HepG2 (cell line): Measurements from ENCODE around the gene SPDL1. TPM values are rescaled to one million over a fixed set of nuclear protein-coding genes. Genes with fewer than 3 reads are reported as not detected.
A peak's percentile ranks its signal among the peaks of the same experiment; 100 is the strongest.

Experiments used
- FOSL2 ChIP-seq: sonication (generic); formaldehyde crosslinking; IDR thresholded peaks from 2 replicates; pipeline ENCODE4 v1.4.0; 2020; ENCODE audit warnings: missing genetic modification reagents
- HOXA7 ChIP-seq: sonication (generic); formaldehyde crosslinking; IDR thresholded peaks from 2 replicates; pipeline ENCODE4 v1.8.1; 2022; ENCODE audit warnings: mild to moderate bottlenecking, missing genetic modification reagents, moderate library complexity
- JUNB ChIP-seq: sonication (generic); formaldehyde crosslinking; IDR thresholded peaks from 2 replicates; pipeline ENCODE4 v1.8.0; 2022; ENCODE audit warnings: missing genetic modification reagents, mild to moderate bottlenecking, borderline replicate concordance
- MBNL3 ChIP-seq: fragments of 250-450 bp; sonication (Bioruptor Pico); conservative IDR thresholded peaks from 2 replicates; pipeline ENCODE4 v1.8.0; 2022; ENCODE audit warnings: mild to moderate bottlenecking, inconsistent platforms
- NFE2 ChIP-seq: sonication (generic); formaldehyde crosslinking; IDR thresholded peaks from 2 replicates; pipeline ENCODE4 v1.4.0; 2020; ENCODE audit warnings: missing genetic modification reagents
- NFKB2 ChIP-seq: sonication (generic); formaldehyde crosslinking; IDR thresholded peaks from 2 replicates; pipeline ENCODE4 v1.4.0; 2020; ENCODE audit warnings: missing genetic modification reagents, borderline replicate concordance
- NPAS2 ChIP-seq: sonication (generic); formaldehyde crosslinking; IDR thresholded peaks from 2 replicates; pipeline ENCODE4 v1.8.0; 2022; ENCODE audit warnings: mild to moderate bottlenecking, missing genetic modification reagents, borderline replicate concordance
- SMAD3 ChIP-seq: sonication (generic); formaldehyde crosslinking; IDR thresholded peaks from 2 replicates; pipeline ENCODE4 v1.4.0; 2020; ENCODE audit warnings: missing genetic modification reagents
- SOX5 ChIP-seq: IDR thresholded peaks from 2 replicates; pipeline ENCODE4 v1.6.1; 2016; ENCODE audit warnings: borderline replicate concordance
- SRF ChIP-seq: IDR thresholded peaks from 2 replicates; pipeline ENCODE4 v1.6.1; 2011; ENCODE audit warnings: mild to moderate bottlenecking, low read depth, low read length, moderate library complexity
- TEAD3 ChIP-seq: optimal IDR thresholded peaks from 2 replicates; pipeline ENCODE3; 2016; ENCODE audit warnings: borderline replicate concordance
- TRAFD1 ChIP-seq: sonication (generic); formaldehyde crosslinking; IDR thresholded peaks from 2 replicates; pipeline ENCODE4 v1.5.1; 2020; ENCODE audit warnings: missing genetic modification reagents, mild to moderate bottlenecking, borderline replicate concordance
- ZNF468 ChIP-seq: sonication (generic); formaldehyde crosslinking; IDR thresholded peaks from 2 replicates; pipeline ENCODE4 v1.8.0; 2022; ENCODE audit warnings: mild to moderate bottlenecking, moderate library complexity, missing genetic modification reagents
- polyA plus RNA-seq, 8 experiments: library from polyadenylated mRNA; depleted of rRNA in 3 of 8; stranded (reverse) in 7 of 8; unstranded in 1 of 8; fragments of >200 nt; fragmentation: Illumina TruSeq in 4 of 8; extraction: Trizol in 4 of 8; gene quantifications; 2 replicates each; pipeline versions ENCODE4 v1.2.1 to v1.2.3, GENCODE V29; 2011 to 2016; ENCODE audit warnings: low read depth in 4 of 8, missing spikeins in 1 of 8, mixed read lengths in 1 of 8; ENCODE audit not compliant: insufficient read depth in 1 of 8
- total RNA-seq, 5 experiments: library from RNA; depleted of rRNA; stranded (reverse); fragments of >200 nt; fragmentation: Illumina TruSeq; extraction: Trizol; gene quantifications; 2 replicates each; pipeline ENCODE4 v1.2.3, GENCODE V29; 2016; ENCODE audit warnings: low read depth in 1 of 5
- TF ChIP-seq, protein P1 (sequence below): sonication (generic); formaldehyde crosslinking; IDR thresholded peaks from 2 replicates; pipeline ENCODE4 v1.4.0; 2020; ENCODE audit warnings: missing genetic modification reagents, borderline replicate concordance
- TF ChIP-seq, protein P2 (sequence below): conservative IDR thresholded peaks from 2 replicates; pipeline ENCODE4 v1.6.1; 2018; ENCODE audit warnings: missing genetic modification reagents
- TF ChIP-seq, protein P3 (sequence below): sonication (generic); formaldehyde crosslinking; conservative IDR thresholded peaks from 2 replicates; pipeline ENCODE4 v1.8.0; 2022; ENCODE audit warnings: mild to moderate bottlenecking, moderate library complexity, missing genetic modification reagents
- TF ChIP-seq, protein P4 (sequence below): sonication (generic); formaldehyde crosslinking; IDR thresholded peaks from 2 replicates; pipeline ENCODE4 v1.4.0; 2020; ENCODE audit warnings: missing genetic modification reagents, borderline replicate concordance

SPDL1 gene
- total and polyA plus RNA-seq, 2 of the 13 experiments (the other 11 are each of a cell fraction or from before 2014, with no cell fraction given): 10.9 to 36.6 TPM

GRCh38 chr5:169583424-169584220 lies at the start of gene SPDL1 (continued):
- TF ChIP-seq NPAS2 (CRISPR knock-in tag): no peak
- TF ChIP-seq SMAD3 (CRISPR knock-in tag): no peak
- TF ChIP-seq, protein P1, sequence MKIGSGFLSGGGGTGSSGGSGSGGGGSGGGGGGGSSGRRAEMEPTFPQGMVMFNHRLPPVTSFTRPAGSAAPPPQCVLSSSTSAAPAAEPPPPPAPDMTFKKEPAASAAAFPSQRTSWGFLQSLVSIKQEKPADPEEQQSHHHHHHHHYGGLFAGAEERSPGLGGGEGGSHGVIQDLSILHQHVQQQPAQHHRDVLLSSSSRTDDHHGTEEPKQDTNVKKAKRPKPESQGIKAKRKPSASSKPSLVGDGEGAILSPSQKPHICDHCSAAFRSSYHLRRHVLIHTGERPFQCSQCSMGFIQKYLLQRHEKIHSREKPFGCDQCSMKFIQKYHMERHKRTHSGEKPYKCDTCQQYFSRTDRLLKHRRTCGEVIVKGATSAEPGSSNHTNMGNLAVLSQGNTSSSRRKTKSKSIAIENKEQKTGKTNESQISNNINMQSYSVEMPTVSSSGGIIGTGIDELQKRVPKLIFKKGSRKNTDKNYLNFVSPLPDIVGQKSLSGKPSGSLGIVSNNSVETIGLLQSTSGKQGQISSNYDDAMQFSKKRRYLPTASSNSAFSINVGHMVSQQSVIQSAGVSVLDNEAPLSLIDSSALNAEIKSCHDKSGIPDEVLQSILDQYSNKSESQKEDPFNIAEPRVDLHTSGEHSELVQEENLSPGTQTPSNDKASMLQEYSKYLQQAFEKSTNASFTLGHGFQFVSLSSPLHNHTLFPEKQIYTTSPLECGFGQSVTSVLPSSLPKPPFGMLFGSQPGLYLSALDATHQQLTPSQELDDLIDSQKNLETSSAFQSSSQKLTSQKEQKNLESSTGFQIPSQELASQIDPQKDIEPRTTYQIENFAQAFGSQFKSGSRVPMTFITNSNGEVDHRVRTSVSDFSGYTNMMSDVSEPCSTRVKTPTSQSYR (CRISPR knock-in tag): peak; percentile 39; the same call in 1 of the 2 replicates
- no peak for TF ChIP-seq MBNL3
- TF ChIP-seq FOSL2 (CRISPR knock-in tag): no peak
- TF ChIP-seq TRAFD1 (CRISPR knock-in tag): no peak
- TF ChIP-seq, protein P2, sequence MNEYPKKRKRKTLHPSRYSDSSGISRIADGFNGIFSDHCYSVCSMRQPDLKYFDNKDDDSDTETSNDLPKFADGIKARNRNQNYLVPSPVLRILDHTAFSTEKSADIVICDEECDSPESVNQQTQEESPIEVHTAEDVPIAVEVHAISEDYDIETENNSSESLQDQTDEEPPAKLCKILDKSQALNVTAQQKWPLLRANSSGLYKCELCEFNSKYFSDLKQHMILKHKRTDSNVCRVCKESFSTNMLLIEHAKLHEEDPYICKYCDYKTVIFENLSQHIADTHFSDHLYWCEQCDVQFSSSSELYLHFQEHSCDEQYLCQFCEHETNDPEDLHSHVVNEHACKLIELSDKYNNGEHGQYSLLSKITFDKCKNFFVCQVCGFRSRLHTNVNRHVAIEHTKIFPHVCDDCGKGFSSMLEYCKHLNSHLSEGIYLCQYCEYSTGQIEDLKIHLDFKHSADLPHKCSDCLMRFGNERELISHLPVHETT (CRISPR knock-in tag): no peak
- no peak for TF ChIP-seq SRF
- TF ChIP-seq TEAD3 (CRISPR knock-in tag): no peak
- TF ChIP-seq NFKB2: no peak
- TF ChIP-seq, protein P3, sequence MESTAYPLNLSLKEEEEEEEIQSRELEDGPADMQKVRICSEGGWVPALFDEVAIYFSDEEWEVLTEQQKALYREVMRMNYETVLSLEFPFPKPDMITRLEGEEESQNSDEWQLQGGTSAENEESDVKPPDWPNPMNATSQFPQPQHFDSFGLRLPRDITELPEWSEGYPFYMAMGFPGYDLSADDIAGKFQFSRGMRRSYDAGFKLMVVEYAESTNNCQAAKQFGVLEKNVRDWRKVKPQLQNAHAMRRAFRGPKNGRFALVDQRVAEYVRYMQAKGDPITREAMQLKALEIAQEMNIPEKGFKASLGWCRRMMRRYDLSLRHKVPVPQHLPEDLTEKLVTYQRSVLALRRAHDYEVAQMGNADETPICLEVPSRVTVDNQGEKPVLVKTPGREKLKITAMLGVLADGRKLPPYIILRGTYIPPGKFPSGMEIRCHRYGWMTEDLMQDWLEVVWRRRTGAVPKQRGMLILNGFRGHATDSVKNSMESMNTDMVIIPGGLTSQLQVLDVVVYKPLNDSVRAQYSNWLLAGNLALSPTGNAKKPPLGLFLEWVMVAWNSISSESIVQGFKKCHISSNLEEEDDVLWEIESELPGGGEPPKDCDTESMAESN (CRISPR knock-in tag): 0 out of 2 replicates have a peak, but pooled peaks have one; percentile 42
- TF ChIP-seq, protein P4, sequence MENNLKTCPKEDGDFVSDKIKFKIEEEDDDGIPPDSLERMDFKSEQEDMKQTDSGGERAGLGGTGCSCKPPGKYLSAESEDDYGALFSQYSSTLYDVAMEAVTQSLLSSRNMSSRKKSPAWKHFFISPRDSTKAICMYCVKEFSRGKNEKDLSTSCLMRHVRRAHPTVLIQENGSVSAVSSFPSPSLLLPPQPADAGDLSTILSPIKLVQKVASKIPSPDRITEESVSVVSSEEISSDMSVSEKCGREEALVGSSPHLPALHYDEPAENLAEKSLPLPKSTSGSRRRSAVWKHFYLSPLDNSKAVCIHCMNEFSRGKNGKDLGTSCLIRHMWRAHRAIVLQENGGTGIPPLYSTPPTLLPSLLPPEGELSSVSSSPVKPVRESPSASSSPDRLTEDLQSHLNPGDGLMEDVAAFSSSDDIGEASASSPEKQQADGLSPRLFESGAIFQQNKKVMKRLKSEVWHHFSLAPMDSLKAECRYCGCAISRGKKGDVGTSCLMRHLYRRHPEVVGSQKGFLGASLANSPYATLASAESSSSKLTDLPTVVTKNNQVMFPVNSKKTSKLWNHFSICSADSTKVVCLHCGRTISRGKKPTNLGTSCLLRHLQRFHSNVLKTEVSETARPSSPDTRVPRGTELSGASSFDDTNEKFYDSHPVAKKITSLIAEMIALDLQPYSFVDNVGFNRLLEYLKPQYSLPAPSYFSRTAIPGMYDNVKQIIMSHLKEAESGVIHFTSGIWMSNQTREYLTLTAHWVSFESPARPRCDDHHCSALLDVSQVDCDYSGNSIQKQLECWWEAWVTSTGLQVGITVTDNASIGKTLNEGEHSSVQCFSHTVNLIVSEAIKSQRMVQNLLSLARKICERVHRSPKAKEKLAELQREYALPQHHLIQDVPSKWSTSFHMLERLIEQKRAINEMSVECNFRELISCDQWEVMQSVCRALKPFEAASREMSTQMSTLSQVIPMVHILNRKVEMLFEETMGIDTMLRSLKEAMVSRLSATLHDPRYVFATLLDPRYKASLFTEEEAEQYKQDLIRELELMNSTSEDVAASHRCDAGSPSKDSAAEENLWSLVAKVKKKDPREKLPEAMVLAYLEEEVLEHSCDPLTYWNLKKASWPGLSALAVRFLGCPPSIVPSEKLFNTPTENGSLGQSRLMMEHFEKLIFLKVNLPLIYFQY (CRISPR knock-in tag): no peak; the same call in 1 of the 2 replicates
- 0 out of 2 replicates have a peak, but pooled peaks have one; percentile 5 for TF ChIP-seq SOX5 (CRISPR knock-in tag)
- TF ChIP-seq ZNF468 (CRISPR knock-in tag): no peak
- TF ChIP-seq HOXA7: no peak
- TF ChIP-seq JUNB: no peak
- no peak for TF ChIP-seq NFE2 (CRISPR knock-in tag)
